Measurements from ENCODE around the gene ALK.
A peak's percentile ranks its signal among the peaks of the same experiment; 100 is the strongest.

Gene ALK

DNA sequence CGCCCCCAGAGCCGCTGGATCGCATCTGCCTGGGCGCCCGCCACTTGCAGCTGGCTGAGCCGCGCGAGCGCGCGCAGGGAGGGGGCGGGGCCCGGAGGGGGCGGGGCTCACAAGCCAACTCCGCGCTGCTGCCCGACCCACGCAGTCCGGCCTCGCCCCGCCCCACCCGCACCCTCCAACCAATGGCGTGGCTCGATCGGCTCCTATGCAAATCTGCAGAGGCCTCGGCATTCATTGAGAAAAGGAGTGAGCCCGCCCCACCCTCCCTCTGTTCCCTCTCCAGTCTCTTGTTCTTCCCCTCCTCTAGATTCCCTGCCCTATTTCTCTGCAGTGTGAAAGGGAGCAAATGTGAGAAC is at the start of gene ALK:
TSS of gene ALK (minus strand) at position 27 of the 356 bp plus-strand sequence. CDS start 927 bp downstream, outside the sequence.
- DNase-seq, result peak; percentile 90

DNA sequence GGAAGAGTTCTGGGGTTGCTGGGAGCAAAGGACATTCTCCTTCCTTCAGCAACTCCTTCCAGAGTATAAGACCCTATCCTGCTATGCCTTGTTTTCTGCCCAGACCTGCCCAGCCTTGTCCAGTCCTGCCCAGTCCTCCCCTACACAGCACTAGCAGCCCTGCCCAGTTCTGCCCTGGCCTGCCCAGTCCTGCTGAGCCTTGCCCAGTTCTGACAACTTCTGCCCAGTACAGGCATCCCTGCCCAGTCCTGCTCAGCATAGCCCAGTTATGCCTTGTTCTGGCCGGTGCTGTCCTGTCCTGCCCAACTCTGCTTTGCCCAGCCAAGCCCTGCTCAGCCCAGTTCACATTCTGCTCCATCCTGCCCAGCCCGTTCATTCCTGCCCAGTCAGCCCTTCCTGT is 44.9 kb upstream of the ALK start:
- DNase-seq, result no peak

DNA sequence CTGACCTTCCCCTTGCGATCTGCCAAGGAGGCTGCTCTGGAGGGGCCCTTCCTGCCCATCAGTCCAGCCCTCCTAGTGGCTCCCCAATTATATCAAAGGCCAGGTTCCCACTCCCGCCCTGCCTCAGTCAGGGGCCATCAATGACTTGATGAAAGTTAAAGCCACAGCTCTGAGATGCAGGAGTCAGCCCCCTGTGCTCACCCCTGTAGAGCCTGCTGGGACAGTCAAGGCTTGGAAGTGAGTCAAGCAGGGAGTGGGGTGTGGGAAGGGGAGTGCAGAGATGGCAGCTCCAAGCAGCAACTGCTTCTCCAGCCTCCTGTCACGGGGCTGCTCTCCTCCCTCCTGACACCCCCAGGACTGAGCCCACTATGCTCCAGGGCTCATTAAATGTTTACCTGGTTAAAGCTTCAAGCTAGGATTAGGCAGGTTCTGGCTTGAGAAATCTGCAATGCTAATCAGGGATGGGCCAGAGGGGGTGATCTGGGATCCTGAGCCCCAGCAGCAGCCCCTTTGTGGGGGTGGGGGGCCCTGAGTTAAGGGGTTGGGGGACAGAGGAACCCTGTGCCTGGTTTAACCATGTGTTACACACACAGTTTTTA is 42.7 kb upstream of the ALK start:
- no peak for DNase-seq

GRCh38 chr2:29962922-29963321 is 41.5 kb upstream of the ALK start:
- DNase-seq, result no peak

DNA sequence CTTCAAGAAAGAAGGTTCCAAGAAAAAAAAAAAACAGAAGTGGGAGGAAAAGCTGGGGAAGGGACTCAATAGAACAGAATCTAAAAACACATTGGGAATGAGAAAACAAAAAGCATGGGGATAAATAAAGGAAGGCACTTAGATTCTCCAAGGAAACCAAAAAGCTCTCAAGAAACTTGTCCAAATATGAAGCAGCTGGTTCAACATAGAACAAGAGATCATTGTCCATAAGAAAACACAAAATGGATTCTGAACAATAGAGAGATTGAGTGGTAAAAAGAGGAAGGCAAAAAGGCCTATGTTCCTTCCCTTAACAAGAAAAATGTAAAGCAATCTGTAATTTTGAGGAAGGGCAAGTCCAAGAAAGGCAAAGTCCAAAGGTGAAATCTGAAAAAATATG is 32.9 kb upstream of the ALK start:
- no peak for DNase-seq

GRCh38 chr2:29952973-29953372 is 31.6 kb upstream of the ALK start:
- no peak for DNase-seq

DNA sequence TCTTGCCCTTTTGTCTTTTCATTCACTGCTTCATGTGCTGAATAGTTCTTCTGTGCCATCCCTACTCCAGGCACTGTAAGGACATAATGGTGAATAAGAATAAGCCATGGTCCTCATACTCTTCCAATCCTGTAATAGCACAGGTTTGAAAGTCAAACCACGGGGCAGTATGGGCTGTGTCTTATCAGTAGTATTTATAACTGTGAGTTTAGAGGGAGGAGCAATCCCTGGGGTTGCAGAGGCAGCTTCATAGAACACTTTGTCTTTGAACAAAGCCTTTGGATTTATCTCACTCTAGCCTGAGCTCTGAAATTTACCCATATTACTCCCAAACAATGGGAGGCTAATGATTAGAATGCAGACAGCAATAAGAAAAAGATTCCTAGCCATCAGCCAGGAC is 30.2 kb upstream of the ALK start:
- DNase-seq, result no peak

DNA sequence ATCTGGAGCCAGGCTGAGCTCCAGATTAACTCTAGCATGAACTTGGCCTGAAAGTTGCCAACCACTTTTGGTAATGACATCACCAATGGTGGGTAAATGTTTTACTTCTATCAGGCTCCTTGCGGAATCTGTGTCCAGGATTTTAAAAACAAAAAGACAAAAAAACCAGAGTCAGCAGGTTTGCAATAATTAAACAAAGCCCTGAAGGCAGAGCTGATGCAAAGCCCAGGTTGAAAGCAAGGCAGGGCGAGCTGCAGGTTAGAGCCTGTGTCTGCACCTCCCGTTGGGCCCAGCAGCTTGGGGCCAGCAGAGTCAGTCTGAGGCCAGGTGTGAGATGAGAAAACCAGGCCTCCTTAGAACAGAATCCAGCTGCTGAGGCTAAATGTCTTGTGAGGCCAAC is 29.1 kb upstream of the ALK start:
- no peak for DNase-seq

GRCh38 chr2:29949042-29949441 is 27.7 kb upstream of the ALK start:
- DNase-seq, result no peak

GRCh38 chr2:29946505-29946904 is 25.1 kb upstream of the ALK start:
- DNase-seq, result no peak

GRCh38 chr2:29942711-29943110 is 21.3 kb upstream of the ALK start:
- DNase-seq, result no peak

GRCh38 chr2:29940706-29941105 is 19.3 kb upstream of the ALK start:
- DNase-seq, result no peak

GRCh38 chr2:29936020-29936419 is 14.6 kb upstream of the ALK start:
- no peak for DNase-seq

DNA sequence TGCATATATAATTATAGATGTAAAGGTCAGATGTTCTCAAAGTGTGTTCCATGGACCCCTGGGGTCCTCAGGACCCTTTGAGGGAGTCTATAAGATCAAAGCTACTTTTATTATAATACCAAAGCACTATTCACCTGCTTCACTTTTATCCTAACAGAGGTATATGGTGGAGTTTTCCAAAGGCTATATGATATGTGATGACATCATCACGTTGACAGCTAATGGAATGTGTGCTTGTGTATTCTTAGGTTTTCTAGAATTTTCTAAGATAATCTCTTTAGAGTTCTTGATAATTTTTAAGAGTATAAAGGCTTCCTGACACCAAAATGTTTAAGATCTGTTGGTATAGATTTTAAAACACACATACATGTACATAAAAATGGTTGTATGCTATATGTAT is 10.4 kb upstream of the ALK start:
- no peak for DNase-seq

- DNase-seq, result peak; percentile 44
Observed at GRCh38 chr2:29923110-29923721, 1.8 kb upstream of the ALK start.

DNA sequence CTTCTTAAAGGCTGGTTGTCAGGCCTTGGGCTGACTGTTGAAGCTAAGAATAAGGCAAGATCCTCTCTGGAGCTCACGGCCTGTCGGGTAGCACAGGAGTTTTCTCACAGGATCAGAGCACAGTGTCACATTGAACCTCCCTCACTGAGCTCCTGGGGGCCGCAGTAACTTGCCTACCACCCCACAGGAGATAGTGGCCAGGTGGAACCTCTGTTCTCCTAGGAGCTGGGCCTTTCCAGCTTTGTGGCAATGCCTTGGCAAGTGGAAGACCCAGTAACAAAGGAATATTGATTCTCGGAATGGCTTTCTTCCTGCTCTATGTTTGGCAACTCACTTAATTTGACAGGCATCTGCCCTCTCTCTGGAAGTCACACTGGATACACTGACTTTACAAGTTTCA is 1.2 kb upstream of the ALK start:
- DNase-seq, result no peak

GRCh38 chr2:29920631-29921559 is 491 bp downstream of the ALK start:
- peak; percentile 20 for DNase-seq

GRCh38 chr2:29920130-29920577 is 1.2 kb downstream of the ALK start:
- no peak for DNase-seq

GRCh38 chr2:29918941-29919340 is 2.4 kb downstream of the ALK start:
- no peak for DNase-seq

- DNase-seq, result no peak
Observed at GRCh38 chr2:29917781-29918180, 3.6 kb downstream of the ALK start.

GRCh38 chr2:29916571-29916970 is 4.8 kb downstream of the ALK start:
- no peak for DNase-seq

- DNase-seq, result no peak
Observed at GRCh38 chr2:29910960-29911359, 10.4 kb downstream of the ALK start.

- DNase-seq, result no peak
Observed at GRCh38 chr2:29910465-29910864, 10.9 kb downstream of the ALK start.

GRCh38 chr2:29902356-29902755 is 19.0 kb downstream of the ALK start:
- DNase-seq, result no peak

Data from NCI-H2171 treated with DMSO at 0.1 percent for 48 hours (cell line).